DND-41 (cell line): ENCODE results near the gene BRAP.
"Not testable (repeated sequence)": the region's sequence is repeated elsewhere in the genome, so short reads cannot be mapped to it uniquely, and the experiment has no call there.

ENCODE experiments used
- ATAC-seq: fragments of 200-7000 bp; cut with Tn5 transposase; 3 replicates; pipeline ENCODE4 v1.9.1; 2021; ENCODE audit warnings: low read depth; ENCODE audit not compliant: insufficient read depth
- DNase-seq: peaks from one replicate; pipeline ENCODE4 v3.0.0-alpha.2; 2020
- H2AFZ ChIP-seq: 2 replicates; pipeline ENCODE4 v1.6.0; 2012; ENCODE audit warnings: low read depth, low read length
- H3K27ac ChIP-seq: 2 replicates; pipeline ENCODE4 v1.5.1; 2012; ENCODE audit warnings: low read length, inconsistent platforms
- H3K27me3 ChIP-seq: fragments of 200-600 bp; sonication (generic); 2 replicates; pipeline ENCODE4 v1.6.0; 2012; ENCODE audit warnings: low read length, mild to moderate bottlenecking, inconsistent platforms; ENCODE audit not compliant: insufficient read depth, poor library complexity
- H3K36me3 ChIP-seq: 2 replicates; pipeline ENCODE4 v1.5.1; 2012; ENCODE audit warnings: low read length, inconsistent platforms; ENCODE audit not compliant: insufficient read depth
- H3K4me1 ChIP-seq: 2 replicates; pipeline ENCODE4 v1.5.1; 2012; ENCODE audit warnings: mild to moderate bottlenecking, low read length; ENCODE audit not compliant: insufficient read depth
- H3K4me2 ChIP-seq: 2 replicates; pipeline ENCODE4 v1.6.0; 2012; ENCODE audit warnings: mild to moderate bottlenecking, moderate library complexity, low read length, inconsistent platforms; ENCODE audit not compliant: insufficient read depth
- H3K4me3 ChIP-seq, 2 experiments: fragments of 200-600 bp in 1 of 2; shearing (Covaris generic) in 1 of 2; 2 replicates each; pipeline ENCODE4 v1.5.1; 2012 to 2016; ENCODE audit warnings: inconsistent platforms in 2 of 2, low read length in 2 of 2, mild to moderate bottlenecking in 2 of 2, low read depth in 1 of 2, moderate library complexity in 1 of 2
- H3K79me2 ChIP-seq: 2 replicates; pipeline ENCODE4 v1.6.0; 2012; ENCODE audit warnings: low read length, inconsistent platforms; ENCODE audit not compliant: insufficient read depth
- H3K9ac ChIP-seq: 2 replicates; pipeline ENCODE4 v1.6.0; 2012; ENCODE audit warnings: low read depth, mild to moderate bottlenecking, inconsistent platforms, low read length, moderate library complexity
- H3K9me3 ChIP-seq: 2 replicates; pipeline ENCODE4 v1.5.1; 2012; ENCODE audit warnings: low read length, moderate library complexity, mild to moderate bottlenecking, inconsistent platforms; ENCODE audit not compliant: insufficient read depth, severe bottlenecking
- H4K20me1 ChIP-seq: 2 replicates; pipeline ENCODE4 v1.6.0; 2012; ENCODE audit warnings: low read length; ENCODE audit not compliant: insufficient read depth
- CTCF ChIP-seq: IDR thresholded peaks from 2 replicates; pipeline ENCODE4 v1.5.1; 2012; ENCODE audit warnings: borderline replicate concordance, low read length, moderate library complexity, mild to moderate bottlenecking; ENCODE audit not compliant: poor library complexity, severe bottlenecking; ENCODE audit errors: extremely low read depth
- EZH2 ChIP-seq: IDR thresholded peaks from 3 replicates; pipeline ENCODE4 v1.6.1; 2012; ENCODE audit warnings: borderline replicate concordance, low read depth, mild to moderate bottlenecking, moderate library complexity, low read length, inconsistent platforms; ENCODE audit not compliant: severe bottlenecking

BRAP gene

GRCh38 chr12:111656016-111656415 is 29.7 kb downstream of the BRAP start:
- H3K4me3 ChIP-seq: no peak overlapping the region
- peaks cover 79% of the 10 kb centered on the region for H3K36me3 ChIP-seq
- H3K4me2 ChIP-seq: no peak overlapping the region
- no peaks in the 10 kb centered on the region for H3K27me3 ChIP-seq
- no peak overlapping the region for H3K27ac ChIP-seq
- TF ChIP-seq EZH2: no peak
- no peak for TF ChIP-seq CTCF
- no peak for ATAC-seq
- no peaks in the 10 kb centered on the region for H3K9me3 ChIP-seq
- H3K4me1 ChIP-seq: no peaks in the 10 kb centered on the region
- no peaks in the 10 kb centered on the region for H3K79me2 ChIP-seq
- no peak overlapping the region for H3K9ac ChIP-seq
- DNase-seq: no peak
- H4K20me1 ChIP-seq: no peaks in the 10 kb centered on the region
- no peak overlapping the region for H2AFZ ChIP-seq

GRCh38 chr12:111655356-111655755 is 30.4 kb downstream of the BRAP start:
- no peak overlapping the region for H3K27ac ChIP-seq
- H3K4me1 ChIP-seq: no peaks in the 10 kb centered on the region
- H3K79me2 ChIP-seq: no peaks in the 10 kb centered on the region
- no peaks in the 10 kb centered on the region for H3K9me3 ChIP-seq
- H4K20me1 ChIP-seq: no peaks in the 10 kb centered on the region
- H2AFZ ChIP-seq: no peak overlapping the region
- H3K4me2 ChIP-seq: no peak overlapping the region
- H3K9ac ChIP-seq: no peak overlapping the region
- H3K27me3 ChIP-seq: no peaks in the 10 kb centered on the region
- TF ChIP-seq CTCF: no peak
- no peak for TF ChIP-seq EZH2
- H3K4me3 ChIP-seq: no peak overlapping the region
- DNase-seq (no peak), ATAC-seq (no peak)
- peaks cover 81% of the 10 kb centered on the region for H3K36me3 ChIP-seq

- no peaks in the 10 kb centered on the region for H3K27me3 ChIP-seq
- H3K36me3 ChIP-seq: peaks cover 78% of the 10 kb centered on the region
- no peaks in the 10 kb centered on the region for H3K4me1 ChIP-seq
- H3K9ac ChIP-seq: no peak overlapping the region
- no peaks in the 10 kb centered on the region for H3K79me2 ChIP-seq
- H3K9me3 ChIP-seq: no peaks in the 10 kb centered on the region
- H3K27ac ChIP-seq: no peak overlapping the region
- no peak for TF ChIP-seq CTCF
- TF ChIP-seq EZH2: no peak
- H3K4me3 ChIP-seq: no peak overlapping the region
- no peaks in the 10 kb centered on the region for H4K20me1 ChIP-seq
- H3K4me2 ChIP-seq: no peak overlapping the region
- ATAC-seq (no peak), DNase-seq (no peak)
- H2AFZ ChIP-seq: no peak overlapping the region
Observed at GRCh38 chr12:111653596-111653995, 32.2 kb downstream of the BRAP start.

GRCh38 chr12:111652530-111652929 is 33.2 kb downstream of the BRAP start:
- DNase-seq, H3K4me1 ChIP-seq, H3K27ac ChIP-seq, H3K9me3 ChIP-seq, H2AFZ ChIP-seq, H3K27me3 ChIP-seq, H3K9ac ChIP-seq, H4K20me1 ChIP-seq, ATAC-seq, H3K4me2 ChIP-seq, H3K79me2 ChIP-seq, H3K4me3 ChIP-seq: not testable (repeated sequence)
- peaks cover 73% of the 10 kb centered on the region for H3K36me3 ChIP-seq
